Lower leg skin (tissue), 3 donors: ENCODE measurements around the gene GPR141.

Experiments used
- CTCF ChIP-seq, 3 donors: fragments of 450-650 bp; IDR thresholded peaks; one replicate each; pipeline ENCODE4 v1.5.1; 2016; ENCODE audit warnings: antibody characterized with exemption in 3 of 3, mild to moderate bottlenecking in 3 of 3, moderate library complexity in 2 of 3
- POLR2A ChIP-seq, 2 donors: fragments of 450-650 bp; IDR thresholded peaks; one replicate each; pipeline ENCODE4 v1.6.1; 2016 to 2017; ENCODE audit warnings: antibody characterized with exemption in 2 of 2, mild to moderate bottlenecking in 1 of 2, moderate library complexity in 1 of 2

- TF ChIP-seq CTCF (IDR thresholded peaks at IDR 0.05) (no peak), POLR2A (IDR thresholded peaks at IDR 0.05) (no peak)
These were observed 56.8 kb downstream of the GPR141 start for GRCh38 chr7:37740398-37740797.
